Neural cell (in vitro differentiated cells): ENCODE results near the gene RGS17. TPM values are rescaled to one million over a fixed set of nuclear protein-coding genes. Genes with fewer than 3 reads are reported as not detected.

Experiments
- H2AFZ ChIP-seq: fragments of 200-600, 300-800 bp; sonication (generic), shearing (Covaris generic); 2 replicates; pipeline ENCODE4 v1.6.0; 2014; ENCODE audit warnings: low read depth, mild to moderate bottlenecking, antibody characterized with exemption, low read length, moderate library complexity
- H3F3A ChIP-seq: fragments of 200-600 bp; shearing (Covaris generic); 2 replicates; pipeline ENCODE4 v1.6.1; 2016; ENCODE audit warnings: mild to moderate bottlenecking, moderate library complexity, mixed read lengths, antibody characterized with exemption, low read length; ENCODE audit not compliant: insufficient read depth, poor library complexity, severe bottlenecking
- H3K27ac ChIP-seq: fragments of 200-600, 300-800 bp; sonication (generic), shearing (Covaris generic); 2 replicates; pipeline ENCODE4 v1.5.1; 2014; ENCODE audit warnings: mild to moderate bottlenecking, low read length, moderate library complexity
- H3K27me3 ChIP-seq: fragments of 300-800, 200-600 bp; sonication (generic), shearing (Covaris generic); 2 replicates; pipeline ENCODE4 v1.6.0; 2014; ENCODE audit warnings: mild to moderate bottlenecking, low read depth, low read length, moderate library complexity; ENCODE audit not compliant: insufficient read depth
- H3K36me3 ChIP-seq: fragments of 300-800, 200-600 bp; sonication (generic), shearing (Covaris generic); 2 replicates; pipeline ENCODE4 v1.5.1; 2014; ENCODE audit warnings: mild to moderate bottlenecking, antibody characterized with exemption, low read length, moderate library complexity; ENCODE audit not compliant: insufficient read depth
- H3K4me2 ChIP-seq: fragments of 300-800, 200-600 bp; sonication (generic), shearing (Covaris generic); 2 replicates; pipeline ENCODE4 v1.6.0; 2014; ENCODE audit warnings: mild to moderate bottlenecking, low read length
- H3K4me3 ChIP-seq: fragments of 300-800, 200-600 bp; sonication (generic), shearing (Covaris generic); 2 replicates; pipeline ENCODE4 v1.5.1; 2014; ENCODE audit warnings: mild to moderate bottlenecking, low read length, moderate library complexity
- H3K79me2 ChIP-seq: fragments of 200-600 bp; shearing (Covaris generic); replicated peaks from 2 replicates; pipeline ENCODE4 v1.6.0; 2014; ENCODE audit warnings: mild to moderate bottlenecking, low read length, moderate library complexity; ENCODE audit not compliant: insufficient read depth
- H3K9ac ChIP-seq: fragments of 300-800, 200-600 bp; sonication (generic), shearing (Covaris generic); 2 replicates; pipeline ENCODE4 v1.6.1; 2016; ENCODE audit warnings: mild to moderate bottlenecking, low read length, mixed read lengths
- H3K9me2 ChIP-seq: fragments of 200-600 bp; shearing (Covaris generic); 2 replicates; pipeline ENCODE4 v1.6.1; 2016; ENCODE audit warnings: mild to moderate bottlenecking, low read length, mixed read lengths; ENCODE audit not compliant: insufficient read depth
- H3K9me3 ChIP-seq: fragments of 200-600, 300-800 bp; sonication (generic), shearing (Covaris generic); 2 replicates; pipeline ENCODE4 v1.6.1; 2016; ENCODE audit warnings: mild to moderate bottlenecking, mixed run types, low read length, moderate library complexity, mixed read lengths
- H4K20me1 ChIP-seq: fragments of 200-600 bp; shearing (Covaris generic); 2 replicates; pipeline ENCODE4 v1.6.1; 2016; ENCODE audit warnings: mild to moderate bottlenecking, mixed run types; ENCODE audit not compliant: insufficient read depth
- EP300 ChIP-seq: fragments of 450-650 bp; conservative IDR thresholded peaks from 2 replicates; pipeline ENCODE4 v1.6.1; 2014; ENCODE audit warnings: antibody characterized with exemption, mild to moderate bottlenecking, moderate library complexity; ENCODE audit not compliant: poor library complexity, severe bottlenecking
- EZH2 ChIP-seq: fragments of 200-600, 300-800 bp; shearing (Covaris generic), sonication (generic); IDR thresholded peaks from 2 replicates; pipeline ENCODE4 v1.6.1; 2014; ENCODE audit warnings: antibody characterized with exemption, low read length, borderline replicate concordance, mild to moderate bottlenecking; ENCODE audit not compliant: insufficient read depth, poor library complexity, severe bottlenecking
- MXI1 ChIP-seq: fragments of 450-650 bp; conservative IDR thresholded peaks from 2 replicates; pipeline ENCODE4 v1.6.1; 2014; ENCODE audit warnings: antibody characterized with exemption, mild to moderate bottlenecking; ENCODE audit not compliant: poor library complexity, severe bottlenecking
- REST ChIP-seq: IDR thresholded peaks from 2 replicates; pipeline ENCODE4 v1.6.1; 2012; ENCODE audit warnings: borderline replicate concordance
- SMC3 ChIP-seq: fragments of 450-650 bp; conservative IDR thresholded peaks from 2 replicates; pipeline ENCODE4 v1.6.1; 2014; ENCODE audit warnings: antibody characterized with exemption, mild to moderate bottlenecking, moderate library complexity; ENCODE audit not compliant: poor library complexity
- polyA plus RNA-seq: library from polyadenylated mRNA; depleted of rRNA; stranded (reverse); fragments of >200 nt; gene quantifications from 2 replicates; pipeline ENCODE4 v1.2.3, GENCODE V29; 2014

RGS17 gene
- polyA plus RNA-seq, 1 donor from 2014 or later, result 44.9 TPM

- H3K9me2 ChIP-seq, result no peaks in the 10 kb centered on the region
- H2AFZ ChIP-seq, result peak within 1 kb of the TSS; percentile 65
- H3K36me3 ChIP-seq, result no peaks in the 10 kb centered on the region
- H4K20me1 ChIP-seq, result peaks cover 2% of the 10 kb centered on the region
- TF ChIP-seq EP300 (peak; percentile 38), MXI1 (peak; percentile 99), REST (no peak)
- peaks cover 64% of the 10 kb centered on the region for H3K79me2 ChIP-seq
- H3K4me2 ChIP-seq, result peak within 1 kb of the TSS; percentile 87
- peak within 1 kb of the TSS; percentile 81 for H3K4me3 ChIP-seq
- H3K9me3 ChIP-seq, result no peaks in the 10 kb centered on the region
- peak within 1 kb of the TSS; percentile 75 for H3K27ac ChIP-seq
- H3F3A ChIP-seq, result peaks cover 3% of the 10 kb centered on the region
- H3K9ac ChIP-seq, result peak within 1 kb of the TSS; percentile 74
- no peaks in the 10 kb centered on the region for H3K27me3 ChIP-seq
Measured at GRCh38 chr6:152982904-152983636, 148.0 kb downstream of the RGS17 start, which contains the start of gene FBXO5. FBXO5 (minus strand) TSS chr6:152983041; CDS start chr6:152982959, 82 bp downstream.

GRCh38 chr6:152981989-152982903 is 148.8 kb downstream of the RGS17 start:
- no peak for TF ChIP-seq SMC3
- no peak for TF ChIP-seq REST
- TF ChIP-seq EZH2, result no peak
- H3K9ac ChIP-seq, result peak overlapping the region; percentile 19

More at GRCh38 chr6:152981989-152982903, 148.8 kb downstream of the RGS17 start:
- Histone ChIP-seq H3K9me2 (no peaks in the 10 kb centered on the region), H3K36me3 (no peaks in the 10 kb centered on the region), H2AFZ (no peak overlapping the region), H3K4me3 (peak overlapping the region; percentile 81), H3F3A (peaks cover 3% of the 10 kb centered on the region), H3K9me3 (no peaks in the 10 kb centered on the region), H3K4me2 (peak overlapping the region; percentile 87), H3K27ac (no peak overlapping the region), H3K79me2 (peaks cover 72% of the 10 kb centered on the region), H3K27me3 (no peaks in the 10 kb centered on the region), H4K20me1 (peaks cover 2% of the 10 kb centered on the region)
